Esophagus squamous epithelium (tissue), 4 donors: ENCODE data around the gene GRK6.

Experiments
- CTCF ChIP-seq, 6 experiments: fragments of 450-650 bp in 4 of 6; fragments of 200-600 bp in 2 of 6; sonication (generic) in 2 of 6; IDR thresholded peaks; one replicate each; pipeline ENCODE4 v1.5.1; 2016 to 2019; ENCODE audit warnings: antibody characterized with exemption in 6 of 6, mild to moderate bottlenecking in 4 of 6, moderate library complexity in 4 of 6
- POLR2A ChIP-seq, 4 donors: fragments of 450-650 bp; IDR thresholded peaks; one replicate each; pipeline ENCODE4 v1.6.1; 2017; ENCODE audit warnings: antibody characterized with exemption in 4 of 4, mild to moderate bottlenecking in 4 of 4, moderate library complexity in 3 of 4

DNA sequence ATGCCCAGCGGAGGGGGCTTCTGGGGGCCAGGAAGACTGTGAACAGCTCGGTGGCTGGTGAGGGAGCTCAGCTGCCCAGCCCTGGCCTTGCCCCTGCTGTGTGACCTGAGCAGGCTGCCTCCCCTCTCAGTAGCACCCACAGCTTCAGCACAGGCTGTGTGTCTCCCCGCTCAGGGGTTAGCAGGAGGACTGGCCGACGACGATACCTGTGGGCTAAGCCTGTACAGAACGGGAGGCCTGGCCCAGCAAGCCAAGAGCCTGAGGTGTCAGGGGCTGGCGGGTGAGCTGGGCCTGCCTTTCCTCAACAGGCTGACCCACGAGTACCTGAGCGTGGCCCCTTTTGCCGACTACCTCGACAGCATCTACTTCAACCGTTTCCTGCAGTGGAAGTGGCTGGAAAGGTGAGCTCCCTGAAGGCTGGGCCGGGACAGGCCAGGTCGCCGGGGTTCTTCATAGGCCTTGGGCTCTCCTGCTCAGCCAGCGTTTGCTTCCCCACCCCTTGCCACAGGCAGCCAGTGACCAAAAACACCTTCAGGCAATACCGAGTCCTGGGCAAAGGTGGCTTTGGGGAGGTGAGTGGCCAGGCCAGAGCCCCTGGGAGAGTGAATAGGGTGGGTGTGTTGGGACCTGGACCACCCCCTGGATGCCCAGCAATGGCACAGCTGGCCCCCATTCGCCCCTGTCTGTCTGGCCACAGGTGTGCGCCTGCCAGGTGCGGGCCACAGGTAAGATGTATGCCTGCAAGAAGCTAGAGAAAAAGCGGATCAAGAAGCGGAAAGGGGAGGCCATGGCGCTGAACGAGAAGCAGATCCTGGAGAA, 6.6 kb downstream of the GRK6 start:
- TF ChIP-seq CTCF (IDR thresholded peaks at IDR 0.05) (no peak), POLR2A (IDR thresholded peaks at IDR 0.05) (no peak)
